HG02970 (cell line): Measurements from ENCODE around the gene EIF4H.
"Not testable (repeated sequence)": the region's sequence is repeated elsewhere in the genome, so short reads cannot be mapped to it uniquely, and the experiment has no call there.

Experiments
- ATAC-seq: cut with Tn5 transposase; IDR thresholded peaks from one replicate; pipeline ENCODE4 v1.9.1; 2021; ENCODE audit warnings: mild to moderate bottlenecking, moderate library complexity, moderate number of reproducible peaks; ENCODE audit not compliant: unreplicated experiment, low FRiP score

Gene EIF4H

GRCh38 chr7:74195968-74196654 lies 22.0 kb downstream of the EIF4H start:
- not testable (repeated sequence) for ATAC-seq

- ATAC-seq: no peak
Measured at GRCh38 chr7:74197449-74198124, 23.4 kb downstream of the EIF4H start.

- ATAC-seq: no peak
Measured at GRCh38 chr7:74199551-74200355, 25.6 kb downstream of the EIF4H start.

GRCh38 chr7:74202841-74203556 lies 28.8 kb downstream of the EIF4H start:
- ATAC-seq: no peak

GRCh38 chr7:74203956-74204618 lies 29.9 kb downstream of the EIF4H start:
- ATAC-seq: no peak

GRCh38 chr7:74206052-74206451 lies 31.9 kb downstream of the EIF4H start:
- ATAC-seq: not testable (repeated sequence)

- ATAC-seq: peak; percentile 41
Measured at GRCh38 chr7:74206589-74207120, 32.5 kb downstream of the EIF4H start.

GRCh38 chr7:74207586-74207985 lies 33.4 kb downstream of the EIF4H start:
- no peak for ATAC-seq

GRCh38 chr7:74208241-74208640 lies 34.1 kb downstream of the EIF4H start:
- not testable (repeated sequence) for ATAC-seq

GRCh38 chr7:74212661-74213060 lies 38.5 kb downstream of the EIF4H start:
- ATAC-seq: no peak

- ATAC-seq: no peak
Measured at GRCh38 chr7:74214816-74215630, 40.9 kb downstream of the EIF4H start.

GRCh38 chr7:74215921-74216320 lies 41.8 kb downstream of the EIF4H start:
- no peak for ATAC-seq

- no peak for ATAC-seq
Measured at GRCh38 chr7:74216361-74216761, 42.2 kb downstream of the EIF4H start.

- ATAC-seq: peak; percentile 45
Measured at GRCh38 chr7:74217455-74218342, 43.5 kb downstream of the EIF4H start.

GRCh38 chr7:74218343-74218698 lies 44.2 kb downstream of the EIF4H start:
- no peak for ATAC-seq

GRCh38 chr7:74219416-74219815 lies 45.3 kb downstream of the EIF4H start:
- no peak for ATAC-seq

GRCh38 chr7:74220229-74220628 lies 46.1 kb downstream of the EIF4H start:
- no peak for ATAC-seq

GRCh38 chr7:74221713-74222112 lies 47.6 kb downstream of the EIF4H start:
- no peak for ATAC-seq
